ENCODE data around the gene CRADD.

The CRADD gene

DNA sequence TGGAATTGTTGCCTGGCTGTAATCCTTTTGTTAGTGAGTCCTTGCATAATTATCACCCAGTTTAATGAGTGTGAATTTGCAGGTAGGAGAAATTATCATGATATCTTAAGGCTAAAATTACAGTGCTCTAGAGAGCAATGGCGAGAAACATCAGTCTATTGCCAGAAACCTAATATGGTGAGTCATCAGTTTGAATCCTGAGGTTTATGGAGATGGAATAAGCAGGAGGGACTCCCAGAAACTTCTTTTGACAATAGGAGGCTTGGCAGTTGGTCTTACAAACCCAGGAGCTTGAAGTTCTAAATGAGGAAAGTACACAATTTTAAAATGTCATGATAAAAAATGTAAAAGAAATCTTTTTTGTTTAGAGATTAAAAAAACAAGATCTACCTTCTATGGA, 31.5 kb upstream of the CRADD start:
- H4K20me1 ChIP-seq = no peaks in the 10 kb centered on the region
- H3K4me1 ChIP-seq = no peaks in the 10 kb centered on the region
- no peak overlapping the region for H3K9ac ChIP-seq
- H3K27ac ChIP-seq = no peak overlapping the region
- H3K4me3 ChIP-seq = no peak overlapping the region
- H3K27me3 ChIP-seq = no peaks in the 10 kb centered on the region
- H3K36me3 ChIP-seq = no peaks in the 10 kb centered on the region
- no peak for TF ChIP-seq Cebpa-rat (IDR thresholded peaks at IDR 0.05)
- peaks cover 0 to 14% (median 8%) of the 10 kb centered on the region in 11 experiments; a peak in 4 of 22 replicates for H3K9me3 ChIP-seq (replicated peaks in 1 of 11)
- no peak overlapping the region for H3K4me2 ChIP-seq

DNA sequence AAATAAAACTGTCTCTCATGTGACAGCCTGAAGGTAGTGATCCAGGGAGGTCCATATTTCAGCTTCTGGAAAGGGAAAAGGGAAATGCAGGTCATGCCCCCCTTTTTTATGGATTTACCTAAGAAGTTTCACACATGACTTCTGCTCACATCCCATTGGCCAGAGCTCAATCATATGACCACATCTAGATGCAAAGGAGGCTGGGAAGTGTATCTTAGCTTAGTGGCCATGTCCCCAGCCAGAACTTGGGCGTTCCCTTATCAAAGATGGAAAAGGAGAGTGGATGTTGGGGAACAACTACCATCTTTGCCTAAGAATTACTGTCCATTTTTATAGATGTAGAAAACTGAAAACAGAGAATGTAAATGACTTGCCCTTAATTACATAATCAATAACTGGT, 26.5 kb upstream of the CRADD start:
- no peak for TF ChIP-seq Cebpa-rat (IDR thresholded peaks at IDR 0.05)
- Histone ChIP-seq H3K9ac (no peak overlapping the region), H3K4me2 (no peak overlapping the region), H3K4me1 (no peaks in the 10 kb centered on the region), H3K4me3 (no peak overlapping the region), H3K9me3 (replicated peaks in 1 of 11) (no peaks in the 10 kb centered on the region), H3K36me3 (no peaks in the 10 kb centered on the region), H3K27ac (no peak overlapping the region), H3K27me3 (no peaks in the 10 kb centered on the region), H4K20me1 (no peaks in the 10 kb centered on the region)

- Histone ChIP-seq H3K9me3 (replicated peaks in 1 of 11) (no peaks in the 10 kb centered on the region), H3K4me1 (no peaks in the 10 kb centered on the region), H3K27me3 (no peaks in the 10 kb centered on the region), H3K36me3 (no peaks in the 10 kb centered on the region), H3K4me3 (no peak overlapping the region), H4K20me1 (no peaks in the 10 kb centered on the region), H3K9ac (no peak overlapping the region), H3K4me2 (no peak overlapping the region), H3K27ac (no peak overlapping the region)
- no peak for TF ChIP-seq Cebpa-rat (IDR thresholded peaks at IDR 0.05)
Measured at GRCh38 chr12:93653079-93653478, 24.1 kb upstream of the CRADD start.

- Histone ChIP-seq H3K27ac (no peak overlapping the region), H3K27me3 (no peaks in the 10 kb centered on the region), H3K4me2 (no peak overlapping the region), H3K9ac (no peak overlapping the region), H3K9me3 (replicated peaks in 1 of 11) (no peaks in the 10 kb centered on the region), H4K20me1 (no peaks in the 10 kb centered on the region), H3K4me1 (no peaks in the 10 kb centered on the region), H3K4me3 (no peak overlapping the region), H3K36me3 (no peaks in the 10 kb centered on the region)
- TF ChIP-seq Cebpa-rat (IDR thresholded peaks at IDR 0.05) = no peak
Measured at GRCh38 chr12:93653712-93654111, 23.5 kb upstream of the CRADD start.

GRCh38 chr12:93654421-93654820, 22.8 kb upstream of the CRADD start:
- TF ChIP-seq Cebpa-rat (IDR thresholded peaks at IDR 0.05) = no peak
- no peaks in the 10 kb centered on the region for H3K4me1 ChIP-seq
- no peak overlapping the region for H3K4me2 ChIP-seq
- no peak overlapping the region for H3K9ac ChIP-seq
- no peak overlapping the region for H3K27ac ChIP-seq
- no peaks in the 10 kb centered on the region for H3K27me3 ChIP-seq
- no peaks in the 10 kb centered on the region for H3K9me3 ChIP-seq (replicated peaks in 1 of 11)
- no peak overlapping the region for H3K4me3 ChIP-seq
- no peaks in the 10 kb centered on the region for H3K36me3 ChIP-seq
- no peaks in the 10 kb centered on the region for H4K20me1 ChIP-seq

DNA sequence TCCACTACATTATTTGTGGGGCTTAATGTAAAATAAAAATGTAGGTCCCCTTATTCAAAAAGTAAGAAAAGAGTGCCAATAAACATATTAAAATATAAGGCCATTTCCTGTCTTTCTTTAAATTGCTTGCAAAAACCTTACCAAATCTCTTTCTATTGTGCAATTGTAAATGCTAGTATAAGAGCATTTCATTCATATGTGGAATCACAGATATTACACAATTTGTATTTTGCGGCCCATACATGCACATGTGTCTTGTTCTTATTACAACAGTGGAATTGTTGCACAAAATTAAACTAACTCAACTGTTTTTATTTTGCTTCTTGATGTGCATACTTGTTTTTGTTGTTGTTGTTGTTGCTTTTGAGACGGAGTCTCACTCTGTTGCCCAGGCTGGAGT, 20.1 kb upstream of the CRADD start:
- H3K4me3 ChIP-seq = no peak overlapping the region
- no peaks in the 10 kb centered on the region for H3K9me3 ChIP-seq (replicated peaks in 1 of 11)
- H3K27ac ChIP-seq = no peak overlapping the region
- no peak overlapping the region for H3K9ac ChIP-seq
- H3K4me1 ChIP-seq = peaks cover 0 to 5% (median 0%) of the 10 kb centered on the region in 10 experiments; a peak in 2 of 20 replicates
- H4K20me1 ChIP-seq = no peaks in the 10 kb centered on the region
- H3K27me3 ChIP-seq = no peaks in the 10 kb centered on the region
- H3K36me3 ChIP-seq = no peaks in the 10 kb centered on the region
- TF ChIP-seq Cebpa-rat (IDR thresholded peaks at IDR 0.05) = no peak
- H3K4me2 ChIP-seq = no peak overlapping the region

DNA sequence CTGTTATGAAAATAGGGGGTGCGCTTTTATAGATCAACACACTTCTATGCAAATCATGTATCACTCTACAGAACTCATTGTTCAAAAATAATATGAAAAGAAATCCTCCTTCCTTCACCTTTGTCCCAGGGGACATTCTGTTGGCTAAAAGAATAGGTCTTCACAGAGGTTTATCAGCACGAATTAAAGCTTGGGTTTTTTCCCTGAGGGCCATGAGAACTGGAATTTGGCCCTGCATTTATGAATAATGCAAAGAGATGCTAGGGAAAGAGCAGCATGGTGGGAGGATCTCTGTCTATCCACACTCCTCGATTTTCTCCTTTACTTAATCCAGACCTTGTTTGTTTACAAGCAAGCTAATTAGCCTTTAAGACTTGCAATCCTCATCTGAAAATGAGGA, 16.2 kb upstream of the CRADD start:
- H3K9ac ChIP-seq = no peak overlapping the region
- peaks cover 0 to 10% (median 0%) of the 10 kb centered on the region in 11 experiments; a peak in 3 of 22 replicates for H3K9me3 ChIP-seq (replicated peaks in 1 of 11)
- peak overlapping the region in 1 of 11 experiments; percentile 6; a peak in 1 of 22 replicates for H3K4me2 ChIP-seq
- no peaks in the 10 kb centered on the region for H3K36me3 ChIP-seq
- H3K4me1 ChIP-seq = peaks cover 0 to 5% (median 0%) of the 10 kb centered on the region in 10 experiments; a peak in 2 of 20 replicates
- no peaks in the 10 kb centered on the region for H4K20me1 ChIP-seq
- TF ChIP-seq Cebpa-rat (IDR thresholded peaks at IDR 0.05) = no peak
- H3K4me3 ChIP-seq = no peak overlapping the region
- no peak overlapping the region for H3K27ac ChIP-seq
- H3K27me3 ChIP-seq = no peaks in the 10 kb centered on the region

DNA sequence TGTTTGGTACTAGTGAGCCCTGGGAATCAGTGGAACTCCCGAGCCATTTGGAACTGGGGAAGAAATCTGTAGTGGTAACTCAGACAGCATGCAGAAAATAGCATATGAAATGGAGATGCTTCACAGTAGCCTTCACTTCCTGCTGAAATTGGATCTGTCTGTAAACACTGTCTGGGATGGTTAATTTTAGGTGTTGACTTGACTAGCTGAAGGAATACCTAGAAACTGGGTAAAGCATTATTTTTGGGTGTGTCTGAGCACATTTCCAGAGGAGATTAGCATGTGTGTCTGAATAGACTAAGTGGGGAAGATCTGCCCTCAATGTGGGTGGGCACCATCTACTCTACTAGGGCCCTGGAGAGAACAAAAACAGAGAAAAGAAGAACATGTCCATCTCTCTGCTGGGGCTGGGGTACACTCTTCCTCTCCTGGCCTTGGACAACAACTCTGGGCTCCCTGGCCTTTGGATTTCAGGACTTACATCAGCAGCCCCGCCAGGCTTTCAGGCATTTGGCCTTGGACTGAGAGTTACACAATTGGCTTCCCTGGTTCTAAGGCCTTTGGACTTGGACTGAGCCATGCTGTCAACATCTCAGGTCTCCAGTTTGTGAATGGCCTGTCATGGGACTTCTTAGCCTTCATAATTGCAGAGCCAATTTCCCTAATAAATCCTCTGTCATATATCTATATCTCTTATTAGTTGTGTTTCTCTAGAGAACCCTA, 14.0 kb upstream of the CRADD start:
- Histone ChIP-seq H3K9me3 (replicated peaks in 1 of 11) (peaks cover 0 to 10% (median 0%) of the 10 kb centered on the region in 11 experiments; a peak in 3 of 22 replicates), H3K27me3 (no peaks in the 10 kb centered on the region), H3K4me3 (no peak overlapping the region), H4K20me1 (no peaks in the 10 kb centered on the region), H3K36me3 (no peaks in the 10 kb centered on the region), H3K27ac (no peak overlapping the region), H3K9ac (no peak overlapping the region), H3K4me2 (no peak overlapping the region), H3K4me1 (peaks cover 0 to 5% (median 0%) of the 10 kb centered on the region in 10 experiments; a peak in 2 of 20 replicates)
- TF ChIP-seq Cebpa-rat (IDR thresholded peaks at IDR 0.05) = no peak

- Histone ChIP-seq H3K27ac (no peak overlapping the region), H3K4me2 (no peak overlapping the region), H3K27me3 (no peaks in the 10 kb centered on the region), H3K36me3 (no peaks in the 10 kb centered on the region), H3K9ac (no peak overlapping the region), H3K9me3 (replicated peaks in 1 of 11) (peaks cover 0 to 10% (median 0%) of the 10 kb centered on the region in 11 experiments; a peak in 4 of 22 replicates), H3K4me3 (no peak overlapping the region), H3K4me1 (peaks cover 0 to 5% (median 0%) of the 10 kb centered on the region in 10 experiments; a peak in 2 of 20 replicates), H4K20me1 (no peaks in the 10 kb centered on the region)
- no peak for TF ChIP-seq Cebpa-rat (IDR thresholded peaks at IDR 0.05)
Measured at GRCh38 chr12:93663729-93664084, 13.5 kb upstream of the CRADD start.

GRCh38 chr12:93664573-93665138, 12.5 kb upstream of the CRADD start:
- Histone ChIP-seq H3K9me3 (replicated peaks in 1 of 11) (peaks cover 4 to 18% (median 9%) of the 10 kb centered on the region in 11 experiments; a peak in 17 of 22 replicates), H4K20me1 (no peaks in the 10 kb centered on the region), H3K4me3 (no peak overlapping the region), H3K9ac (no peak overlapping the region), H3K27me3 (no peaks in the 10 kb centered on the region), H3K4me1 (peaks cover 0 to 5% (median 0%) of the 10 kb centered on the region in 10 experiments; a peak in 2 of 20 replicates), H3K4me2 (no peak overlapping the region), H3K36me3 (no peaks in the 10 kb centered on the region), H3K27ac (no peak overlapping the region)
- TF ChIP-seq Cebpa-rat (IDR thresholded peaks at IDR 0.05) = no peak
